Mammary epithelial cell (primary cell): ENCODE data around the gene LRRC74A.

Experiments used
- CTCF ChIP-seq, 2 donors: IDR thresholded peaks in 1 of 2; conservative IDR thresholded peaks in 1 of 2; 2 replicates each; pipeline ENCODE4 v1.5.1; 2011 to 2012; ENCODE audit warnings: inconsistent platforms in 2 of 2, low read length in 2 of 2, mild to moderate bottlenecking in 2 of 2, control low read depth in 1 of 2, low read depth in 1 of 2; ENCODE audit not compliant: insufficient read depth in 1 of 2; ENCODE audit errors: extremely low read depth in 1 of 2
- EZH2 ChIP-seq: IDR thresholded peaks from 2 replicates; pipeline ENCODE4 v1.6.1; 2012; ENCODE audit warnings: low read length, inconsistent platforms, borderline replicate concordance

GRCh38 chr14:76887191-76887590 lies 61.0 kb downstream of the LRRC74A start:
- TF ChIP-seq CTCF (conservative IDR thresholded peaks at IDR 0.05 in 1 of 2, IDR thresholded peaks at IDR 0.05 in 1 of 2; ENCODE audit: extremely low read depth in 1 of 2, insufficient read depth in 1 of 2, low read depth in 1 of 2, low read length in 2 of 2) (no peak), EZH2 (no peak)
